IgD-negative memory B cell (primary cell): ENCODE results near the gene RNASE13. TPM values are rescaled to one million over a fixed set of nuclear protein-coding genes. Genes with fewer than 3 reads are reported as not detected.

Source experiments
- polyA plus RNA-seq: library from polyadenylated mRNA; unstranded; fragments of 300-500 nt; fragmentation: Illumina TruSeq; gene quantifications from one replicate; pipeline ENCODE4 v1.2.3, GENCODE V29; 2021

The RNASE13 gene
- polyA plus RNA-seq, 1 donor from 2014 or later = not detected

Other genes starting within 250 kb of the RNASE13 start
- not detected for gene RNASE1, start 232.0 kb downstream of the RNASE13 start, polyA plus RNA-seq
- not detected for gene RNASE3, start 143.4 kb downstream of the RNASE13 start, polyA plus RNA-seq
- 0.45 TPM for gene RNASE2, start 79.3 kb downstream of the RNASE13 start, polyA plus RNA-seq
- 40.6 TPM for gene METTL17, start 44.8 kb downstream of the RNASE13 start, polyA plus RNA-seq
- gene SLC39A2, start 35.5 kb downstream of the RNASE13 start, polyA plus RNA-seq = not detected
- 4.9 TPM for gene NDRG2, start 9.7 kb downstream of the RNASE13 start, polyA plus RNA-seq
- gene TPPP2, start 4.6 kb downstream of the RNASE13 start, polyA plus RNA-seq = not detected
- gene RNASE7, start 7.6 kb upstream of the RNASE13 start, polyA plus RNA-seq = not detected
- not detected for gene RNASE8, start 23.0 kb upstream of the RNASE13 start, polyA plus RNA-seq
- gene ARHGEF40, start 35.5 kb upstream of the RNASE13 start, polyA plus RNA-seq = not detected
- 1.0 TPM for gene ZNF219, start 63.8 kb upstream of the RNASE13 start, polyA plus RNA-seq
- not detected for gene TMEM253, start 66.3 kb upstream of the RNASE13 start, polyA plus RNA-seq
- gene OR5AU1, start 121.3 kb upstream of the RNASE13 start, polyA plus RNA-seq = not detected
- gene HNRNPC, start 234.6 kb upstream of the RNASE13 start, polyA plus RNA-seq = 741 TPM
- gene RPGRIP1, start 245.3 kb upstream of the RNASE13 start, polyA plus RNA-seq = 0.14 TPM